Measurements from ENCODE around the gene KLHL3.

- no peak for TF ChIP-seq CTCF (IDR thresholded peaks at IDR 0.05)
- TF ChIP-seq POLR2A (IDR thresholded peaks at IDR 0.05) = no peak
- no peak for TF ChIP-seq POLR2AphosphoS5 (IDR thresholded peaks at IDR 0.05)
- TF ChIP-seq EP300 (IDR thresholded peaks at IDR 0.05) = no peak
These were observed 1.6 kb downstream of the KLHL3 start for GRCh38 chr5:137734331-137734730.

All from suprapubic skin (tissue), 4 donors.